Measurements from ENCODE around the gene SCNM1.

The SCNM1 gene

GRCh38 chr1:151196292-151196800 lies 30.4 kb downstream of the SCNM1 start:
- TF ChIP-seq GATA2 (IDR thresholded peaks at IDR 0.05; ENCODE audit: low read depth, low read length), result peak; percentile 52; the same call in 1 of the 2 replicates
- no peak for TF ChIP-seq GATA3 (IDR thresholded peaks at IDR 0.05; ENCODE audit: low read depth, low read length)

GRCh38 chr1:151197863-151198253 lies 31.9 kb downstream of the SCNM1 start:
- TF ChIP-seq GATA3 (IDR thresholded peaks at IDR 0.05; ENCODE audit: low read depth, low read length) (no peak), GATA2 (IDR thresholded peaks at IDR 0.05; ENCODE audit: low read depth, low read length) (no peak)

GRCh38 chr1:151198254-151199127 lies 32.5 kb downstream of the SCNM1 start, which contains the start of gene PIP5K1A:
Gene PIP5K1A (plus strand): TSS chr1:151198552. CDS start chr1:151198997, 445 bp downstream.
- no peak for TF ChIP-seq GATA3 (IDR thresholded peaks at IDR 0.05; ENCODE audit: low read depth, low read length)
- no peak for TF ChIP-seq GATA2 (IDR thresholded peaks at IDR 0.05; ENCODE audit: low read depth, low read length)

- TF ChIP-seq GATA2 (IDR thresholded peaks at IDR 0.05; ENCODE audit: low read depth, low read length) (no peak), GATA3 (IDR thresholded peaks at IDR 0.05; ENCODE audit: low read depth, low read length) (no peak)
Observed at GRCh38 chr1:151199873-151200581, 34.1 kb downstream of the SCNM1 start.

GRCh38 chr1:151210830-151211229 lies 44.9 kb downstream of the SCNM1 start:
- TF ChIP-seq GATA2 (IDR thresholded peaks at IDR 0.05; ENCODE audit: low read depth, low read length) (no peak), GATA3 (IDR thresholded peaks at IDR 0.05; ENCODE audit: low read depth, low read length) (no peak)

GRCh38 chr1:151211972-151212705 lies 46.2 kb downstream of the SCNM1 start:
- TF ChIP-seq GATA3 (IDR thresholded peaks at IDR 0.05; ENCODE audit: low read depth, low read length) (no peak), GATA2 (IDR thresholded peaks at IDR 0.05; ENCODE audit: low read depth, low read length) (no peak)

GRCh38 chr1:151213560-151213959 lies 47.6 kb downstream of the SCNM1 start:
- no peak for TF ChIP-seq GATA2 (IDR thresholded peaks at IDR 0.05; ENCODE audit: low read depth, low read length)
- no peak for TF ChIP-seq GATA3 (IDR thresholded peaks at IDR 0.05; ENCODE audit: low read depth, low read length)

All from SH-SY5Y (cell line).